ENCODE results near the gene GJD3.

GRCh38 chr17:40333781-40334448 is 30.6 kb downstream of the GJD3 start:
- TF ChIP-seq EZH2 (IDR thresholded peaks at IDR 0.05; ENCODE audit: borderline replicate concordance, insufficient read depth, low read depth, low read length, poor library complexity, severe bottlenecking): no peak
- TF ChIP-seq, protein P1, sequence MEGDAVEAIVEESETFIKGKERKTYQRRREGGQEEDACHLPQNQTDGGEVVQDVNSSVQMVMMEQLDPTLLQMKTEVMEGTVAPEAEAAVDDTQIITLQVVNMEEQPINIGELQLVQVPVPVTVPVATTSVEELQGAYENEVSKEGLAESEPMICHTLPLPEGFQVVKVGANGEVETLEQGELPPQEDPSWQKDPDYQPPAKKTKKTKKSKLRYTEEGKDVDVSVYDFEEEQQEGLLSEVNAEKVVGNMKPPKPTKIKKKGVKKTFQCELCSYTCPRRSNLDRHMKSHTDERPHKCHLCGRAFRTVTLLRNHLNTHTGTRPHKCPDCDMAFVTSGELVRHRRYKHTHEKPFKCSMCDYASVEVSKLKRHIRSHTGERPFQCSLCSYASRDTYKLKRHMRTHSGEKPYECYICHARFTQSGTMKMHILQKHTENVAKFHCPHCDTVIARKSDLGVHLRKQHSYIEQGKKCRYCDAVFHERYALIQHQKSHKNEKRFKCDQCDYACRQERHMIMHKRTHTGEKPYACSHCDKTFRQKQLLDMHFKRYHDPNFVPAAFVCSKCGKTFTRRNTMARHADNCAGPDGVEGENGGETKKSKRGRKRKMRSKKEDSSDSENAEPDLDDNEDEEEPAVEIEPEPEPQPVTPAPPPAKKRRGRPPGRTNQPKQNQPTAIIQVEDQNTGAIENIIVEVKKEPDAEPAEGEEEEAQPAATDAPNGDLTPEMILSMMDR (IDR thresholded peaks at IDR 0.05): no peak

Data from B cell (primary cell).